ENCODE data around the gene DOC2B.
"Not testable (repeated sequence)": the region's sequence is repeated elsewhere in the genome, so short reads cannot be mapped to it uniquely, and the experiment has no call there.

Gene DOC2B

DNA sequence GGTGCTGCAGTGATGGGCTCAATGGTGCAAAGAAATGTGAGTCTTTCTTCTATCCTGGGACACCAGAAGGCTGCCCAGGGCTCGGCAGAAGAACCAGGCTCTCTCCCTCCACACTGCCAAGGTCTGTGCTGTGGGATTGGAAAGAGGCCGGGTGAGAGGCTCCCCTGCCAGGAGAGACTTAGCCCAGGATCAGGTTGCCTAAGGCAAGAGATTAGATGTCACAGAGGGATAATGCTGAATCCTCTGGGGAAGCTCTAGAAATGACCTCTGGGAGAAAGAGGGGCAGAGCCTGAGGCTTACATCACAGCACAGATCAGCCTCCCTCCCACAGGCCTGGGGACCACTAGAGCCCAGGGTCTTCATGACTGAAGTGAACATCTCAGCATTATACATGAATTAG lies 5.7 kb upstream of the DOC2B start:
- no peak for DNase-seq

GRCh38 chr17:185445-186138 lies 4.1 kb upstream of the DOC2B start:
- no peak for DNase-seq

DNA sequence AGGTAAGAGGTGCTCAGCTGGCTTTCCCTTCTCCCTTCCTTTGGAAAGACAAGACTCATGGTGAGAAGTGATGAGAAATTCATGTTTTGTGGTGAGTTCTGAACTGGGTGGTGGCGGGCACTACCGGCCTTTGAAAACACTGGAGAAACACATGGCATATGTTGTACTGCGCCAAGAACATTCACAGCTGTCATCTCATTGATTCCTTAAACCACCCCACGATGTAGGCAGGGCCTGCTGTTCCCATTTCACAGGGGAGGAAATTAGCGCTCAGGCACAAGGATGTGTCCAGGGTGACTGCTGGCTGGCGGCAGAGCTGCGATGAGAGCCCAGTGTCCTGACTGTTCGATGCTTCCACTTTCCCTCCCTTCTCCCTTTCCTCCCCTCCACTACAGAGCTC lies 1.6 kb upstream of the DOC2B start:
- no peak for DNase-seq

DNA sequence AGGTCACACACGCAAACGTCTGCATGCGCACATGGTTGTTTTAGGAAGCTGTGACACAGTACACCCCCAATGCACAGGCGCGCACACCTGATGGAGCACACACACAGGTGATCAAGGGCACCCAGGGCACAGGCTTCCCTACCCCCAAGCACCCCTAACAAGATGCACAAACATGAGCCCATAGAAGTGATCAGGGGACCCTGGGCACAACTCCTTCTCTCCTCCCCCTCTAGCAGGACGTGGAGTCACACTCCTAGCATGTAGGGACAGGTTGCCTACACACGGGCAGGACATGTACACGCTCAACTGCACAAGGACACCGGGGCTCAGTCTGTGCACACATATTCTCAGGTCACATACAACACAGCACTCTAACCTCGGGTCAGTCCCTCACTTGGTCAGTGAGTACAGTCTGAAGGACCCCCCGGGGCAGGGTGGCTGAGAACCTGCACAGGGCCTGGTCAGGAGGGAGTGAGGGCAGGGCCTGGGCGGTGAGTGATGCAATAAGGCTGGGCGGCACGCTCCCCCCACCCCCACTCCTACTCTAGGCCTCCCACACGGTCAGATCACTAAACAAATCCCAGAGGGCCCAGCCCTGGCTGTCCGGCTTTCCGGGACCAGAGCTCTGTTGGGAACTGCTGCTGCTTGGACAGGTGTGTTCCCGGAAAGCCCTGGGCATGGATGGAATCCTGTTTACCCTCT lies 751 bp upstream of the DOC2B start:
- peak; percentile 53 for DNase-seq

- DNase-seq = peak; percentile 72
Measured at GRCh38 chr17:180381-181244, 837 bp downstream of the DOC2B start.

GRCh38 chr17:179781-180380 lies 1.6 kb downstream of the DOC2B start:
- no peak for DNase-seq

DNA sequence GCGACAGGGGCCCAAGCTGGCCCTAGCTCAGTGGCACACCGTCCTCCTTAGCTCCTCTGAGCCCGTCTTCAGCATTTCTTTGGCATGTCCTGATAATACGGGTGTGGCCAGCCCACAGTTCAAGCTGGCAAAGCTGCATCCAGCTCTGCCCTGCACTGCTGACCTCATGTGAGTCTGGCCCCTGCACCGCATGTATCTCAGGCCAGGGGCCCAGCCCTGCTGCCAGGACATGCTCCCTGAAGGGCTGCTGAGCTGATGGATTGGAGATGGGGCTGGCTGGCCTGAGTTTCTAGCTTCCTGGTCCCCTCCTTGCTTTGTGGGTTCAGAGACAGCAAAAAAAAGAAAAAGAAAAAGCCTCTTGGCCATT lies 2.4 kb downstream of the DOC2B start:
- no peak for DNase-seq

DNA sequence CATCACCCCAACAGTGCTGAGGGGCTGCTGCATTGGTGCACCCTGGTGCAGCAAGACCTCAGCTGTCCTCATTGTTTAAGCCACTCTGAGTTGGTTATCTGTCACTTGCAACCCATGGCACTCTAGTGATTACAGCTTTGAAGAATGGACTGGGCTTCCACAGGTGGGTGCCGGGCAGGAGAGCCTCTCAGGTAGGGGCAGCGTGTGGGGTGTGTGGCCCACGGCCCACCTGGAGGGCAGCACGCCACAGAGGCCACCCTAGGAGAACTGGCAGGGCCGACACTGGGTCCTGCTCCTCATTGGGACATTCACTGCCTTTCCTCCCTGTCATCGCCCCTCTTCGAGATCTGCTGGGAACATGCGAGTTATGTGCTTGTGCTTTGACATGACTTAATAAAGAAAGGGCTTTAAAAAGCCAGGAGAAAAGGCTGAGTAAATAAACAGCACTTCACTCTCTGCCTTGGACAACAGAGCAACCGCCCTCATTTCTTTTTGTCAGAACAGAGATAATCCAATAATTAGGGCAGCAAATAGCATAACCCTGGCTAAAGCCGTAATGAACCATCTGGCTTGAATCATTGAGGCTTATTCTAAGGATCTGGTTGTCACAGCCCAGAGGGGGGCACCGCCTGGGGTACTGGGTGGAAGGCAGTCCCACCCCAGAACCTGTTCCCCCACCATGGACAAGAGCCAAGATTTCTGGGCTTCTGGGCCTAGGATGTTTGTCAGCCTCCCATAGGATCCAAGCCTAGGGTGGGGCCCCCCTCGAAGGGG lies 3.0 kb downstream of the DOC2B start:
- peak; percentile 58 for DNase-seq

- no peak for DNase-seq
Measured at GRCh38 chr17:177762-178161, 3.7 kb downstream of the DOC2B start.

DNA sequence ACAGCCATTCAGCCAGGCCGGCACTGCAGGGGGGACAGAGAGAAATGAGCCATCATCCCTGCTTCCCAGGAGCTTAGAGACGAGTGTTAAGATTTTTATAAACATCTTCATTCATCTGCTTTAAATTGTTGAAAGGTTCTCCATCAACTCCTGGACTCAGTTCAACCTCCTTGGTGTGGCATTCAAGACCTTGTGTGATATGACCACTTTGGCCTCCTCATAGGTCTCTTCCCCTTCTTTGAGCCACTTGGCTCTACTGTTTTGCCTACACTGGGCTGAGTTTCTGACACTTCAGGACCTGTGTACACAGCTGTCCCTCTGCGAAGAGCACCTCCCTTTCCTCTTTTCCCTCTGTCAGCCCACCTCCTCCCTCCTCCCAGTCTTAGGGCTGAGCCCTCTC lies 4.3 kb downstream of the DOC2B start:
- DNase-seq = no peak

- DNase-seq = peak; percentile 63
Measured at GRCh38 chr17:173166-173911, 8.1 kb downstream of the DOC2B start.

- DNase-seq = no peak
Measured at GRCh38 chr17:172401-172800, 9.0 kb downstream of the DOC2B start.

DNA sequence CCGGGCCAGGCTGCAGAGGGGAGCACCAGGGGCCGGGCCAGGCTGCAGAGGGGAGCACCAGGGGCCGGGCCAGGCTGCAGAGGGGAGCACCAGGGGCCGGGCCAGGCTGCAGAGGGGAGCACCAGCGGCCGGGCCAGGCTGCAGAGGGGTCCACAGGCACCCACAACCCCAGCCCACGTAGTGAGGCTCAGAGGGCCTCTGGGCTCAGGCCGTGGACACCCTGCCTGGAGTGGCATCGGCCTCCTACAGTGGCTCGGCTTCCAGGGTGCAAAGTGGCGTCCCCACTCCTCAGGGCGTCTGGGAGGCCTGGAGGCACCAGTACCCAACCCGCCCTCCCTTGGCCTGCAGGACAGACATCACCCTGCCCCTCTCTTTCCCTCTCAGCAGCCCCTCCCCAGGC lies 9.6 kb downstream of the DOC2B start:
- no peak for DNase-seq

GRCh38 chr17:170130-170670 lies 11.2 kb downstream of the DOC2B start:
- no peak for DNase-seq

- DNase-seq = not testable (repeated sequence)
Measured at GRCh38 chr17:168614-169013, 12.8 kb downstream of the DOC2B start.

GRCh38 chr17:165939-166338 lies 15.5 kb downstream of the DOC2B start:
- no peak for DNase-seq

GRCh38 chr17:164303-165235 lies 16.9 kb downstream of the DOC2B start:
- peak; percentile 96 for DNase-seq

- no peak for DNase-seq
Measured at GRCh38 chr17:163514-164098, 17.8 kb downstream of the DOC2B start.

- DNase-seq = no peak
Measured at GRCh38 chr17:162689-163088, 18.8 kb downstream of the DOC2B start.

- no peak for DNase-seq
Measured at GRCh38 chr17:161481-161880, 20.0 kb downstream of the DOC2B start.

All from eye (tissue), 1 donor.